CD4-positive, alpha-beta T cell treated with Interleukin-6 for 4 hours (primary cell): ENCODE data around the gene INF2.
A peak's percentile ranks its signal among the peaks of the same experiment; 100 is the strongest.

ENCODE experiments used
- DNase-seq: peaks from one replicate; pipeline ENCODE4 v3.0.0-alpha.2; 2020; ENCODE audit warnings: mixed read lengths

INF2 gene

DNA sequence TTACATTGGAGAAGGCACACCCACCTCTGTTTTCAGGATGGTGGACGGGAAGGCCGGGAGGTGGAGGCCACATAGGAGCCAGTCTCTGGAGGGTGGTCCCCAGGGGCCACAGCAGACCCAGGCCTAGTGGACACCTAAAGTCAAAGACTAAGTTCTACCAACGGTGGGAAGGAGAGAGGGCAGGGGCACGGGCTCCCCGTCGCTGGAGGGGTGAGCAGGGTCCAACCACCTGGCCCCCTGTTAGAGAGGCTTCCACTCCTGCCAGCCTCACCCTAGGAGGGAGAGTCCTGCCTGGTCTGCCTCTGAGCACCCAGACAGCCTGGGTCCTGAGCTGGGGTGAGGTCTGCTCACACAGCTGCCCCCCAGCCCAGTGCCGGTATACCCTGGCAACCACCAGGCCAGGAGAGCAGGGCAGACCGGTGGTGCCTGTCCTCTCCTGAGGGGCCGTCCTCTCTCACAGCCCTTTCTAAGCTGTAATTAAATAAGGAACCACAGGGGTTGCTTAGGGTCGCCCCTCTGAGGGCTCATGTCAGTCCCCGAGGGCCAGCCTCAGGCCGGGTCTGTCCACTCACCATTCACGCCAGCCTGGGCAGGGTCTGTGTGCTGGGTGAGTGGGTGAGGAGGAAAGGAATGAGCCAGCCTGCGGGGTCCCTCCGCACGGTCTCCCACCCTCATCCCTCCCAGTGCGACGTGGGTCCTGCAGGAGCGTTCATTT lies 2.3 kb downstream of the INF2 start:
- DNase-seq, result no peak

DNA sequence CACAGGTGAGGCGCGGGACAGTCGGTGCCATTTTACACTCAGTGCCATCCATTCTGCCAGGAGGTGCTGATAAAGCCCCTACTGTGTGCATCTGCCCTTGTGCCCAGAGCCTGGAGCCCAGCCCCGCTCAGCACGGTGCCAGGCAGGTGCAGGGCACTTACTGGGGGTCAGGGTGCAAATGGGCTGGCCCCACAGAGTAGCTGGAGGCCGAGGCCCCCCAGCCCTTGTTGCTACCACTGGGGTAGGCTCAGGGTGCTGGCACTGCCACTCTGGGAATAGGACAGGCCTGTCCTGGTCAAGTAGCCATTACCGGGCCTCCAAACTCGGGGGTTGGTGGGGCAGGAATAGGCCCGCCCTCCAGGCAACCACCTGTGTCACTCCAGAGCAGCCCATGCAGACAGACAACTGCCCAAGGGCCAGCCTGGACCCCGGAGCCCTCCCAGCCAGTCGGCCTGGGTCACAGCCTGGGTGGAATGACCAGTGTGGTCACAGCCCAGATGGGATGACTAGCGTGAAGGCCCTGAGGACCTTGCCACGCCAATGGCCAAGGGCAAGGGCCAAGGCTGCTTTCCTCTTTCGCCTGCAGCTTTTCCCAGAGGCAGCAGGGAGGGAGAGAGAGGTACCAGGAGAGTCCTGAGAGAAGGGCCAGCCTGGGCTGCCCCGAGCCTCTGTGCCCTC lies 3.0 kb downstream of the INF2 start:
- DNase-seq, result no peak

DNA sequence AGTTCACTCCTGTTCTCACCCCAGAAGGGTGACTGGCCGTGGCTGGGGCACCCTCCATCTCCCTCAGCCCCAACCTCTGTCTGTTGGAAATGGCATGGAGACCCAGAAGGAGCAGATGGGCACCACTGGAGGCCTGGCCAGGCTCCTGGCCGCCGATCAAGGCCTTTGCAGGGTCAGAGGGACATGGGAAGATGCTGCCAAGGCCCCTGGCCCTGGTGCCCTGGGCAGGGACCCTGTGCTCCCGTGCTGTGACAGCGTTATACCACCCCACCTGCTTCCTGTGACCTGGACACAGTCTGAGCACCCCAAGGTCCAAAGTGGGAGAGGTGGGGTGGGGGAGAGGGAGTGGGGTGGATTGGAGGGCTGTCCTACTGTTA lies 3.5 kb downstream of the INF2 start:
- no peak for DNase-seq

DNA sequence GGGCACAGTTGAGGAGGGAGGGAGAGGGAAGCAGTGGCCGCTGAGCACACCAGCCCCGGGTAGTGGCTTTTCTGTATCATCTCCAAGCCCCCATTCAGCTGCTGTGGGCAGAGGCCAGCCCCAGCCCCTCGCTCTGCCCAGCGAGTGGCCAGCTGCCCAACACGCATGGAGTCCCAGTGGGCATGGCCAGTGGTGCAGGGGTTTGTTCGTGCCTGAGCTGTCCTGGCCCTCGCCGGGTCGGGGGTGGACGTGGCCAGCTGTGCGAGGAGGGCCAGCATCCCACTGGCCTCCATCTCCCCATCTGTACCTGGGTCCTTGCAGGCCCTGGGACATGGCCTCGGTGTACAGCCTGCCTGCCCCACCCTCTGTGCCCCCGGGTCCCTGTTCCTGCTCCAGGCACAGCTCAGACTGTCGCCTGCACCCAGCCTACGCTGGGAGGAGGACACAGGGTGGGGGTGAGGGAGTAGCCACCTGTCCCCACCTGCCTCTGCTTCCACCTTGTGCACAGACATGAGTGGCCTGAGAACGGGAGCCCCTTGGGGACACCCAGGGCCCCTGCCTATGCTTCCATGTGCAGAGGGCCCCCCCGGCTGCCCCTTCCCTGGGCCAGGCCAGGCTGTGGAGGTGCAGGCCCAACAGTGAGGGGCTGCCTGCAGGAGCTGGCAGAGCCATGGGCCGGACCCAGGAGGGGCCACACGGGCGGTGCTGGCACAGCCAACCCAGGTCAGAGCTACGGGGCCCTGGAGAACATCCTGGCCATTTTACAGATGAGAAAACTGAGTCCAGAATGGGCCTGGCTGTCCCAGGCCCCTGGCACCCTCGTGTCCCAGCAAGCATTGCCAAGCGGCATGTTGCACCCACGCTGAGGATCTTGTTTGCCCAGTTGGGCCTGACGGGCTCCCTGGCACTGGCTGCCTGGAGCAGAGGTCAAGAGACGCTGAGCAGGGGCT lies 4.3 kb downstream of the INF2 start:
- DNase-seq, result no peak

DNA sequence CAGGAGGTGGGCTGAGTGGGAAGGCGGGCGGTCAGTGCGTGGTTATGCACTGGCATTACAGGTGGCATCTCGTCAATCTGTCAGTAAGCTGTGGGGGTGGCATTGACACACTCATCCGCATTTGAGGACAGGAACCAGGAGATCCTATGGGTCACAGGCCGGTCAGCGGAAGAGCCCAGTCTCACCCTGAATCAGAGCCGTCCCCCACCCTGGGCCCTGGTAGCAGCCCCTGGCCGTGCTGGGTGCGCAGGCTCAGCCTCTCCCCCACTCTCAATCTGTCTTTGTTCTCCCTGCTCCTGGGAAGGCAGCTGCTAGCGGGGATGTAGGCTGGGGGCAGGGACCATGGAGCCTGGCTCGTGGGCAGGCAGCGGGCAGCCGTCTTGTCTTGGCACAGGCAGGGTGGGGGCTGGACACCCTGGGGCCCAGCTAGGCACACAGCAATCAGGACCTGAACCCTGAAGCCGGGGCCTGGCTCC lies 5.1 kb downstream of the INF2 start:
- DNase-seq, result no peak

DNA sequence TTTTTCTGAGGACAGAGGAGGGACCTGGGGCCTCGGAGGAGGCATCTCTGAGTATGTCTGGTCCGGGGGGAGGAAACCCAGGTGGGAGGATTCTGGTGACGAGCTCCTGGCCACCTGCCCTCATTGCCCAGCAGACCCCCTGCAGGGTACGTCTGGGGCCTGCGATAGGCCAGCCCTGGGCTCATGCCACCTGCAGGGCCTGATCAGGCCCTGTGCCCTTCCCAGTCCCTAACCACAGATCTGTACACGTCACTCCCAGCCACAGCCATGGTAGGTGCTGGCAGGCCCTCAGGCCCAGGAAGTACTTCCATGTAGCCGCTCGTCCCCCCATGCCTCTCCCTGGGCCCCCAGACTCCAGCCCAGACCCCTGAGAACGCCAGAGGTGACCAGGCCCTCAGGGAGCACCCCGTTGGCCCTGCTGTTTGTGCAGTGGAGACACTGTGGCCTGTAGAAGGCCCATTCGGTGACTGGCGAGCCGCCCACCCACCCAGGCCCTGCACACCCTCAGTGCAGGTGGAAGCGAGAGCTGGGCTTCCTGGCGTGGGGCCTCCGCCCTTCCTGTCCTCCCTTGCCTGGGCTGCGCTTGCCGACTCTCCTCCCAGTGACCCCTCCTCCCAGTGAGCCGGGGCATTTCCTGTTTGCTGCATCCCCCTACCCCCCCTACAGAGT lies 5.7 kb downstream of the INF2 start:
- peak; percentile 67 for DNase-seq

DNA sequence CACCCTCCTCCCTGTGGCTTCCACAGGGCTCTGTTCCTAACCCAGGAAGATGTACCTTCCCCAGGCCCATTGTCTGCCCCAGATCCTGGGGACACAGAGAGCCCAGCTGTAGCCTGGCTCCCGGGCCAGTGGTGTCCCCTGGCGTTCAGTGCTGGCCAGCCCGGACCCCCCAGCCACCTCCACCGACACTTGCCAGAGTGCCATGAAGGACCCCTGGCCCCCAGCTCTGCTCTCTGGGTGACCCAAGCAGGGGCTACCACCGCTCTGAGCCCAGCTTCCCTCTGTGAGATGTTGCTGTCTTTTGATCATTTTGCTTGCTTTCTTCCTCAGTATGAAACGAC lies 6.2 kb downstream of the INF2 start:
- DNase-seq, result no peak

DNA sequence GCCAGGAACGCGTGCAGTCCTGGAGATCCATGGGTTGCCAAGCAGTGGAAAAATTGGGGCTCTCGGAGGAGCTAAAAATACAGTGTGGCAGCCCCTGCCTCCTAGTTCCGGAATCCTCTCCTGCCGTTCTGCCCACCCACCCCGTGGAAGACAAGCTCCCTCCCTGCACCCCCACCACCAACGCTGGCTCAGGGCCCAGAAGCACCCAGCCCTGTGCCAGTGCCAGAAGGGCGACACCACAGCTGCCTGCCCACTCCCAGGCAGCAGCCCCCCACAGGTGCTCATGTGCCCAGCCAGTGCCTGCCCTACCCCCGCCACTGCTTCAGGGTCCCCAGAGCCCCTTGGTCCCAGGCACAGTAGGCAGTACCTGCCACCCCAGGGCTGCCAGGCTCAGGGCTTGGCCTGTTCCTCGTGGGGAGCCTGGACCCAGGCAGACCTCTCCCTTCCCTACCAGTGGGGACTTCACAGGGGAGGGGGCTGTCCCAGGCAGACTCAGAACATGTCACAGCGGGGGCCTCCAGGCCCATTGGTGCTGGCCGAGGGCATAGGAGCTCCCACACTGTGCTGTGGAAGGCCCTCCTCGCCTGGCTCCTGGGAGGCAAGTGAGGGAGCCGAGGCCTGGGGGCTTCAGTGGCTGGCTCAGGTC lies 7.4 kb downstream of the INF2 start:
- DNase-seq, result no peak

DNA sequence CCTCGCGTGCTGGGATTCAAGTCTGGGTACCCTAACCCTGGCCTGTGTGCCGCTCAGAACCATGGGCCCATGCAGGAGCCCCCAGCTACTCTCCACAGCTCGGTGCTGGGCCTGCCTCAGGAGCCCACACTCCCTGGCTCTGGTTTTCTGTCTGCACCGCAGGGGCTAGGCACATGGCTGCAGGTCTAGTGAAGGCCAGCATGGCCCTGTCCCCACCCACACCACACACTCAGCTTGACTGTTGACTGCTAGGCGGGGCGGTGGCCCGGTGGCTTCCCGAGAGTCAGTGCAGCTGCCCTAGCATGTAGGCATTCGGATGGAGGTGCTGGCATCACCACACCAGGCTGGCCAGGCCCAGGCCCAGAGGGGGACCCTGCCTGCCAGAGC lies 7.9 kb downstream of the INF2 start:
- DNase-seq, result no peak

DNA sequence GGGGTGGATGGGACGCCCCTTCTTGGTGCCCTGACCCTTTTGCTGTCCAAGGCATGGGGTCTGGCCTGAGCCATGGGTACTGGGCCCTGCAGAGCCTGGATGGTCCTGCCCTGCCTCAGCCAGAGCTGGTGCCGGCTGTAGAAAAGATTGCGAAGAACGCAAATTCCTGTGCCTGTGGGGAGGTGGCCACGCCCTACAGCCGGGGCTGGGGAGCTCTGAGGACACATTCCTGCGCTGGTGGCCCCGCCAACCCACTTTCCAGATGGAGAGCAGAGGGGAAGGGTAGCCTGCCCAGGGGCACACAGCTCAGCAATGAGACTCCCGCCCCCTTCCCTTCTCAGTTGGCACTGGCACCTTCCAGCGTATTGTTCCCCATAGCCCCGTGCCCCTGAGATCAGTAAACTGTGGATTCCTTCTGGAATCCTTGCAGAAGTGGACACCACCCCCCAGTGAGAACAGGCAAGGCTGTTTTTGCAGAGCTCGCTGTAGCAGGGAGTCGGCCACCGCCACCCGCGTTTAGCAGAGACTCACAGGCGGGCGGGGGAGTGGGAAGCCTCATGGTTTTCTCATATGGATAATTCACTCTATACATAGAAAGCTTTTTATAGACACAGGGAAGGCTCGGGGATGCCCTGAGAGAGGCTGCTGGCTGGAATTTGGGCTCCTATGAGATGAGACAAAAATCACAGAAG lies 8.6 kb downstream of the INF2 start:
- no peak for DNase-seq

DNA sequence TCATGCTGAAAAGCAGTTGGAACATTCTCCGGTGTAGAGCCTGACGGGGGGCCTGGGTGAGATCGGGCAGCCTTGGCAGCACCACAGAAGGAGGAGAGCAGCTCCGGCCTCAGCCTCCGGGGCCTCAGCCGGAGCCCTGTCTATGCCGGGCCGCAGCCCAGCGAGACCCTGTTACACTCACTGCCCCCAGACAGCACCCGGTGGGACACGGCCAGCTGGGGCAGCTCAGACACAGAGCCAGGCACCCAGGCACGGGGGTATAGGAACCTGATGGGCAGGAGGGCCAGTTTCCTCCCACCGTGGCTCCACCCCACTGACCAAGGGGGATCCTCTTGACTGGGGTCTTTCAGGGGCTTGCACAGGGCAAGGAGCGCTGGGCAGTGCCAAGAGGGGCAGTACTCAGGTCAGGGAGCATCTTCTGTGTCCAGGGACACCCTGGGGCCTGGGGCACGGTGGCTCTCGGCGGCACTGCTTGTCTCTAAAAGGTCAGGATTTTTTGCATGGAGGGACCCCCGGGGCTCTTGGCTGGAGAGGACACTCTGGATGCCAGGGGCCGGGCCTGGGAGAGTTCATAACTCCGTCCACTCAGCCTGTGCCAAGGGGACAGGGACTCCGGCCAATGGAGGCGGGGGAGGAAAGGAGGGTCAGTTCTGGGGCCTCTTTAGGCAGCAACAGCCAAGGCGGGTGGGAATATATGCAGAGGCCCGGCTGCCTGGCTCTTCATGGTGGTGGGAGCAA lies 9.4 kb downstream of the INF2 start:
- DNase-seq, result no peak

DNA sequence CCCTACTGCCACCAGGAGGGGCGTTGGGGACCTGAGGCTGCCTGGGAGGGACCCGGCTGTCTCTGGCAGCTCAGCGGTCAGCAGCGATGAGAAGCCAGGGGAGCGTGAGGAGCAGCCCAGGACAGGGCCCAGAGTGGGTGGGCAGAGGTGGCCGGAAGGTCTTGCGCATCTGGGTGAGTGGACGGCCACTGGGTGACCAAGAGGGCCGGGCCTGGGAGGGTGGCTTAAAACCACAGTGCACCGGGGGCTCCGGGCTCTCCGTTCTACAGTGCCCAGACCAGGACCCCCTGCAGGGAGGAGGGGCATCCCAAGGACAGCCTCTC lies 10.0 kb downstream of the INF2 start:
- no peak for DNase-seq

DNA sequence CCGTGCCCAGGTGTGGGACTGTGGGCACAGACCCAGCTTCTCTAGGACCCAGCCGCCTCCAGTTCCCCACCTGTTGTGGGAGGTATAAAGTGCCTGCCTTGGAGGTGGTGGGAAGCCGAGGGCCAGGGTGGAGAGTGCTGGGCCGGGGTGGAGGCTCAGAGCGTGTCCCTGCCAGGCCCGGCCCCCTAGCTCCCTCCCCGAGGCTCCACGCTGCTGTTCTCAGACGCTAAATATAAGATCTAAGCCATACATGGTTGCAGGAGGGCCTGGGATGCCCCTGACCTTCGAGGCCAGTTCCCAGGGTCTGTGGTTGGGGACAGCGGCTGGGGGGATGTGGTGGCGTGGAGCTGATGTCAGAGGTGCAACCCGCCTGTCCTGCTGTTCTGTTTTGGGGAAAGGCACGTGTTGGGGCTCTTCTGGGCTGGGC lies 10.8 kb downstream of the INF2 start:
- no peak for DNase-seq

DNA sequence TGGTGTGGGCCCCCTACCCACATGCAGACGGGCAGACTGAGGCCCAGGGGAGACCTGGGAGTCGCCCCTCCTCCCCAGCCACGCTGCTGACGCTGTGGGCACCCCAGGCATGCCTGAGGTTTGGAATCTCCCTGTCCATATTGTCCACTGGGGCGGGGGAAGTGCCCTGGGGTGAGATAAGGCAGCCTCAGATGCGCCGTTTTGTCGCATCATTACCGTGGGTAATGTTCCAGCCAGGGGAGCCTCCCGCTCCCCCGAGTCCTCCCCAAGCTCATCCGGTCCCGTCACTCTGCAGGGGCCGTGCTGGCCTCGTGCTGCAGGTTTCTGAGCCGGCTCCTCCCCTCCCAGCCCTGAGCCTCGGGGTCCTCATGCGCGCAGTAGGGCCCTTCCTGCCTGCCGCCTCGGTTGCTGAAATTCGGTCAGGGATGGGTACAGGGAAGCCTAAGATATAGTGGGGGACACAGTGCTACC lies 11.4 kb downstream of the INF2 start:
- no peak for DNase-seq

DNA sequence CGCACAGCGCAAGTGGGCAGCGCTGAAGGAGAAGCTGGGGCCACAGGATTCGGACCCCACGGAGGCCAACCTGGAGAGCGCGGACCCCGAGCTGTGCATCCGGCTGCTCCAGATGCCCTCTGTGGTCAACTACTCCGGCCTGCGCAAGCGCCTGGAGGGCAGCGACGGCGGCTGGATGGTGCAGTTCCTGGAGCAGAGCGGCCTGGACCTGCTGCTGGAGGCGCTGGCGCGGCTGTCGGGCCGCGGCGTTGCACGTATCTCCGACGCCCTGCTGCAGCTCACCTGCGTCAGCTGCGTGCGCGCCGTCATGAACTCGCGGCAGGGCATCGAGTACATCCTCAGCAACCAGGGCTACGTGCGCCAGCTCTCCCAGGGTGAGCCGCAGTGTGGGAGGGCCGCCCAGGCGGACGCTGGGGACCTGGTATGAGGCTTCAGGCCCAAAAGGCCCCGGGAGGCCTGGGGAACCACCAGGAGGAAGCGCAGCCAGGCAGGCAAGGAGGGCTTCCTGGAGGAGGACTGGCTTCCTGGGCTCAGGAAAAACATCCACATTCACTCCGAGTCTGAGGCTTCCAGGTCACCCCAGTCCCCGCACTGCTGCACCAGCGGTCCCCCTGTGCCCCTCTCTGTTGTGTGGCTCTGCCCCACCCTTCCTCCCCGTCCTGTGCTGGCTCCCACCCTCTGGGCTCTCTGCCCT lies 12.1 kb downstream of the INF2 start:
- no peak for DNase-seq

DNA sequence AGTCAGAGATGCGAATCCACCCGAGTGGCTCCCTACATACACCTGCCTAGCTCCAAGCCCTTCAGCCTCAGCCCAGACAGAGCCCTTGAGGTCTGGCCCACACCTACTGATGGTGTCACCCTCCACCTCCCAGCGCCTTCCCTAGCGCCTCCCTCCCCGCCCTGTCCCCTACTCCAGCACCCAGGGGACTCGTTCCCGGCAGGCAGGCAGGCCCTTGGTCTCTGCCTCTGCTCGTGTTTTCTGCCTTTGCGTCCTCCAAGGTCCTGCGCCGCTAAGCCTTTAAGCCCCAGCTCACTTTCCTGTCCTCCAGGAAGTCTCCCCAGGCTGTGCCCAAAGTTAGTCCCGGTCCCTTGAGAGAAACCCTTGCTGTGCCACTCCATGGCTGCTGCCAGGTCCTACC lies 12.7 kb downstream of the INF2 start:
- no peak for DNase-seq

DNA sequence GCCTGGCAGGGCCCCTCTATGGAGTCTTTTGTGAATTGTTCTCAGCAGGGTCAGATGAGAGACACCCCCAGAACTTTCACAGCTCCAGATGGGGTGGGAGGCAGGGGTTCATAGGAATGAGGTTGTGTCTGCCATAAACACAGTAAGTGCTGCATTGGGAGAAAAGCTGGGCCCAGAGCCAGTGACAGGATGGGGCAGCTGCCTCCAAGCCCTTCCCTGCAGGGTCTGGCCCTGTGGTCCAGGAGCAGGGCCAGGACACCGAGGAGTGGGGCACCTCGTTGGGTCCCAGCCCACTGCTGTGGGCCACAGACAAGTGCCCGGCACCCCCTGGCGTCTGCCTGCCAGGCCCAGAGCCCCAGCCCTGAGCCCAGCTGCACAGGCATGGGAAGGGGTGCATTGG lies 13.3 kb downstream of the INF2 start:
- no peak for DNase-seq

DNA sequence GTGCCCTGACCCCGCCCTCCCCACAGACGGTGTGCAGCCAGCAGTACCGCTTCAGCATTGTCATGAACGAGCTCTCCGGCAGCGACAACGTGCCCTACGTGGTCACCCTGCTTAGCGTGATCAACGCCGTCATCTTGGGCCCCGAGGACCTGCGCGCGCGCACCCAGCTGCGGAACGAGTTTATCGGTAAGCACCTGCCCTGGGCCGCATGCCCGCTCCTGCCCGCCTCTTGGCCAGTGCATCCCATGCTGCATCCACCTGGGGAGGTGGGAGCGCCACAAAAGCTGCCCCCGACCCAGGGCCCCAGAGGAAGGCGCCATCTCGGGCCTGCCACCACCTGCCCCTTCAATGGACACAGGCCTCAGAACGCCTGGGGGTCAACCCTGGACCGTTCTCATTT lies 13.9 kb downstream of the INF2 start:
- DNase-seq, result no peak

DNA sequence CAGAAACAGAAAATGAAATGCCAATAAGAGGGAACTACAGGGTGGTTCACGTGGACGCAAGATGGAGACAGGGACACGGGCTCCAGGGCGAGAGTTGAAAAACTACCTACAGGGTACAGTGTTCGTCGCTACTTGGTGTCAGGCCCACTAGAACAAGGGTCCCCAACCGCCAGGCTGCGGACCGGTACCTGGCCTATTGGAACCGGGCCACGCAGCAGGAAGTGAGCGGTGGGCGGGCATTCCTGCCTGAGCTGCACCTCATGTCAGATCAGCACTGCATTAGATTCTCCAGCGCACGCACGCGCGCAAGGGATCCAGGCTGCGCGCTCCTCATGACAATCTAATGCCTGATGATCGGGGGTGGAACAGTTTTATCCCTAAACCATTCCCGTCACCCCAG lies 14.8 kb downstream of the INF2 start:
- DNase-seq, result no peak

DNA sequence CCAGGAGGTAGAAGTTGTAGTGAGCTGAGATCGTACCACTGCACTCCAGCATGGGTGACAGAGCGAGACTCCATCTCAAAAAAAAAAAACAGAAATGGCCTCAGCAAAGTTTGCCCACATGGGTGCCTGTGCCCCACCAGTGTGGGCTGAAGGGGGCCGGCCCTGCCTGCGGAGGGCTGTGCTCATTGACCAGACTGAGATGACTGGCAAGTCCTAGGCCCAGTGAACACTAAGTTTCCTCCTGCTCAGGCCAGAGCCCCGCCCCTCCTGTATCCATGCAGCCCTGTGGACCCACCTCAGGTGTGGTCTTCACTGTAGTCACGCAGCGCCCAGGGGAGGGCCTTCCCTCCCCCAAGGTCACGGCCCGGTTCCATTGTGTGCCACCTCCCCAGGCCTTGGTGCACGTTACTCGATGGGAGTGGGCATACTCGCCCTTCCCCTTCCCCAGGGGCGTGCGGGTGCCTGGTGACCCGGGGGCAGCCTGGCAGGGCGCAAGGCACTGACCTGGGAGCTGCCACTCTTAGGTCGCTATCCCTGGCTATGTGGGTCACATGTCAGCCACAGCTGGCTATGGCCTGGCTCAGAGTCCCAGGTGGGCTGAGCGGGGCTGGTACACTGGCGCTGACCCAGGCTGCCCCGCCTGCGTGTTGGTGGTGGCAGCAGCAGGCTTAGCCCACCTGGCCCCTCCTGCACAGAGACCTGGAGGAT lies 16.1 kb downstream of the INF2 start:
- no peak for DNase-seq
